Upper lobe of left lung (tissue), 6 donors: ENCODE data around the gene FBN2. TPM values are rescaled to one million over a fixed set of nuclear protein-coding genes. Genes with fewer than 3 reads are reported as not detected.

Experiments used
- ATAC-seq, 2 donors: fragments of 200-7000 bp; cut with Tn5 transposase; one replicate each; pipeline ENCODE4 v1.9.1; 2022; ENCODE audit warnings: mild to moderate bottlenecking in 2 of 2, moderate library complexity in 2 of 2; ENCODE audit not compliant: low FRiP score in 2 of 2
- DNase-seq, 2 donors: peaks; one replicate each; pipeline ENCODE4 v3.0.0-alpha.2; 2019 to 2020
- H3K27ac ChIP-seq, 4 donors: fragments of 200-600 bp; sonication (generic); one replicate each; pipeline ENCODE4 v1.5.1; 2016 to 2019
- H3K27me3 ChIP-seq, 4 donors: fragments of 200-600 bp; sonication (generic); one replicate each; pipeline ENCODE4 v1.5.1; 2017 to 2019
- H3K36me3 ChIP-seq, 4 donors: fragments of 200-600 bp; sonication (generic); one replicate each; pipeline ENCODE4 v1.5.1; 2016 to 2019
- H3K4me1 ChIP-seq, 4 donors: fragments of 200-600 bp; sonication (generic); one replicate each; pipeline ENCODE4 v1.5.1; 2018 to 2019
- H3K4me3 ChIP-seq, 4 donors: fragments of 200-600 bp; sonication (generic); one replicate each; pipeline ENCODE4 v1.5.1; 2017 to 2019; ENCODE audit warnings: mild to moderate bottlenecking in 2 of 4, moderate library complexity in 1 of 4
- H3K9me3 ChIP-seq, 4 donors: fragments of 200-600 bp; sonication (generic); one replicate each; pipeline ENCODE4 v1.5.1; 2018 to 2019
- EP300 ChIP-seq, 4 donors: sonication (generic); formaldehyde crosslinking; IDR thresholded peaks; one replicate each; pipeline ENCODE4 v1.5.1; 2017; ENCODE audit warnings: antibody characterized with exemption in 4 of 4, control low read depth in 2 of 4
- POLR2A ChIP-seq, 4 donors: fragments of 450-650 bp; IDR thresholded peaks; one replicate each; pipeline ENCODE4 v1.5.1; 2016 to 2017; ENCODE audit warnings: antibody characterized with exemption in 4 of 4, mild to moderate bottlenecking in 2 of 4
- POLR2AphosphoS5 ChIP-seq, 2 donors: sonication (generic); formaldehyde crosslinking; IDR thresholded peaks; one replicate each; pipeline ENCODE4 v1.5.1; 2017; ENCODE audit warnings: antibody characterized with exemption in 2 of 2
- WGBS, 2 donors: methylation state at CpG; one replicate each; pipeline ENCODE4 v1.1.5; 2017 to 2018; 5-methylcytosine and 5-hydroxymethylcytosine counted together
- small RNA-seq, 4 donors: library from RNA; depleted of rRNA; stranded (forward); fragments of <200 nt; gene quantifications; one replicate each; pipeline ENCODE3, GENCODE V24; 2016
- total RNA-seq, 6 donors: library from RNA; depleted of rRNA in 4 of 6; stranded (reverse); fragments of >200 nt in 4 of 6; gene quantifications; one replicate each; pipeline versions ENCODE4 v1.1.0 to v1.2.1, GENCODE V29; 2016 to 2021
- TF ChIP-seq, protein P1 (sequence below), 6 experiments: fragments of 450-650 bp in 4 of 6; fragments of 200-600 bp in 2 of 6; sonication (generic) in 2 of 6; IDR thresholded peaks; one replicate each; pipeline ENCODE4 v1.5.1; 2016 to 2019; ENCODE audit warnings: antibody characterized with exemption in 6 of 6
- donor health status: DM: no; HTN: no; CAD: no; lungs with moderate emphysema.
- donor health status: DM: no; HTN: yes; CAD: no; lungs with severe emphysema.

The FBN2 gene
- total RNA-seq, 6 donors from 2014 or later: under 0.01 to 1.7 (median 0.39) TPM

GRCh38 chr5:128213340-128213739 lies 324.7 kb downstream of the FBN2 start:
- peak in 1 of 2 donors; percentile 61 for ATAC-seq
- Histone ChIP-seq H3K4me3 (no peak overlapping the region), H3K36me3 (no peaks in the 10 kb centered on the region), H3K27me3 (no peaks in the 10 kb centered on the region), H3K27ac (no peak overlapping the region), H3K9me3 (no peaks in the 10 kb centered on the region), H3K4me1 (no peaks in the 10 kb centered on the region)
- DNase-seq: no peak
- TF ChIP-seq, protein P1, sequence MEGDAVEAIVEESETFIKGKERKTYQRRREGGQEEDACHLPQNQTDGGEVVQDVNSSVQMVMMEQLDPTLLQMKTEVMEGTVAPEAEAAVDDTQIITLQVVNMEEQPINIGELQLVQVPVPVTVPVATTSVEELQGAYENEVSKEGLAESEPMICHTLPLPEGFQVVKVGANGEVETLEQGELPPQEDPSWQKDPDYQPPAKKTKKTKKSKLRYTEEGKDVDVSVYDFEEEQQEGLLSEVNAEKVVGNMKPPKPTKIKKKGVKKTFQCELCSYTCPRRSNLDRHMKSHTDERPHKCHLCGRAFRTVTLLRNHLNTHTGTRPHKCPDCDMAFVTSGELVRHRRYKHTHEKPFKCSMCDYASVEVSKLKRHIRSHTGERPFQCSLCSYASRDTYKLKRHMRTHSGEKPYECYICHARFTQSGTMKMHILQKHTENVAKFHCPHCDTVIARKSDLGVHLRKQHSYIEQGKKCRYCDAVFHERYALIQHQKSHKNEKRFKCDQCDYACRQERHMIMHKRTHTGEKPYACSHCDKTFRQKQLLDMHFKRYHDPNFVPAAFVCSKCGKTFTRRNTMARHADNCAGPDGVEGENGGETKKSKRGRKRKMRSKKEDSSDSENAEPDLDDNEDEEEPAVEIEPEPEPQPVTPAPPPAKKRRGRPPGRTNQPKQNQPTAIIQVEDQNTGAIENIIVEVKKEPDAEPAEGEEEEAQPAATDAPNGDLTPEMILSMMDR (IDR thresholded peaks at IDR 0.05): peak; percentile 24 to 72 (median 52)
- TF ChIP-seq POLR2A (IDR thresholded peaks at IDR 0.05): no peak
- WGBS, 2 donors: 8% methylated on average over 4 of the region's 4 CpGs

- Histone ChIP-seq H3K27ac (no peak overlapping the region), H3K36me3 (no peaks in the 10 kb centered on the region), H3K9me3 (no peaks in the 10 kb centered on the region), H3K4me1 (no peaks in the 10 kb centered on the region), H3K27me3 (no peaks in the 10 kb centered on the region), H3K4me3 (no peak overlapping the region)
- 62 to 68% methylated on average over 5 of the region's 5 CpGs for WGBS, 2 donors
- DNase-seq (no peak), ATAC-seq (no peak)
- TF ChIP-seq EP300 (IDR thresholded peaks at IDR 0.05): no peak
- TF ChIP-seq POLR2AphosphoS5 (IDR thresholded peaks at IDR 0.05): no peak
- no peak for TF ChIP-seq POLR2A (IDR thresholded peaks at IDR 0.05)
- TF ChIP-seq, protein P1 (IDR thresholded peaks at IDR 0.05): no peak
Observed at GRCh38 chr5:128212191-128212806, 325.7 kb downstream of the FBN2 start.

DNA sequence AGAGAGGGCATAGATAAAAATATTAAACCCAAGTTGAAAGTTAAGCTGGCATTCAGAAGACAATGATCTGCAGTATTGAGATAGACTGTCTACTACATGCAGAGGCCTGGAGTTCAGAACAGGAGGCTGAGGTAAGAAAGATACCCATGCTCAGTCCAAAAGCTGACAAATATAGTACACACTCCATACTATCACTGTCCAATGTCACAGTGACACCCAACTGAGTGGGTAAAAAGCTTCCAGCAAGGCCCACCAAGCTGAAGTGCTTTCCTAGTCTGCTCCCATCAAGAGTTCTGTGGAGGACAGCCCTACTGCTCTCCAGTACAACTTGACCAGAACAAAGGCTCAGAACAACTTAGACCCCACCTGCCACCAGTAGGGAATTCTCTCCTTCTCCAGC lies 329.6 kb downstream of the FBN2 start:
- H3K9me3 ChIP-seq: no peaks in the 10 kb centered on the region
- TF ChIP-seq, protein P1 (IDR thresholded peaks at IDR 0.05): no peak
- no peak for TF ChIP-seq POLR2A (IDR thresholded peaks at IDR 0.05)
- no peak for TF ChIP-seq POLR2AphosphoS5 (IDR thresholded peaks at IDR 0.05)
- TF ChIP-seq EP300 (IDR thresholded peaks at IDR 0.05): no peak
- H3K27me3 ChIP-seq: no peaks in the 10 kb centered on the region
- ATAC-seq (no peak), DNase-seq (no peak)
- no peak overlapping the region for H3K4me3 ChIP-seq
- H3K27ac ChIP-seq: no peak overlapping the region
- H3K36me3 ChIP-seq: no peaks in the 10 kb centered on the region
- no peaks in the 10 kb centered on the region for H3K4me1 ChIP-seq

Small RNA genes lying within 50 kb of the gene (small RNA-seq; reads per million reads assigned to genes)
- gene RF00019: 0 reads per million in 4 donors
